Measurements from ENCODE around the gene INAFM2. TPM values are rescaled to one million over a fixed set of nuclear protein-coding genes. Genes with fewer than 3 reads are reported as not detected.

INAFM2 gene
- total and polyA plus RNA-seq, 9 of the 15 experiments (the other 6 are each of a cell fraction or from before 2014, with no cell fraction given), result 11.8 to 43.1 (median 27.2) TPM

GRCh38 chr15:40357723-40358470 lies 34.4 kb downstream of the INAFM2 start, which contains the start of gene DISP2 (continued):
- peak; percentile 7 to 71; a peak in 2 of 4 replicates for TF ChIP-seq UBTF (IDR thresholded peaks at IDR 0.05; ENCODE audit: borderline replicate concordance in 1 of 2, low read depth in 2 of 2, low read length in 2 of 2)
- peak; percentile 77; the same call in 1 of the 2 replicates for TF ChIP-seq HMGXB4 (CRISPR knock-in tag; IDR thresholded peaks at IDR 0.05)
- TF ChIP-seq ZBTB1 (CRISPR knock-in tag; IDR thresholded peaks at IDR 0.05; ENCODE audit: borderline replicate concordance, low read depth), result peak; percentile 90
- 0 out of 4 replicates have a peak, but pooled peaks of 1 of the 2 experiments have one; percentile 44 for TF ChIP-seq TEAD1 (CRISPR knock-in tag; IDR thresholded peaks at IDR 0.05)
- TF ChIP-seq ZBTB26 (CRISPR knock-in tag; IDR thresholded peaks at IDR 0.05), result no peak
- TF ChIP-seq ZNF639 (CRISPR knock-in tag; conservative IDR thresholded peaks at IDR 0.05 in 1 of 2, IDR thresholded peaks at IDR 0.05 in 1 of 2), result peak in 1 of 2 experiments; percentile 59; a peak in 1 of 4 replicates
- TF ChIP-seq PRMT5 (CRISPR knock-in tag; IDR thresholded peaks at IDR 0.05), result 0 out of 2 replicates have a peak, but pooled peaks have one; percentile 53
- peak in 1 of 3 experiments; percentile 31 for TF ChIP-seq YY1 (IDR thresholded peaks at IDR 0.05; ENCODE audit: borderline replicate concordance in 1 of 3, control insufficient read depth in 1 of 3, extremely low read depth in 1 of 3, insufficient read depth in 3 of 3, insufficient read length in 1 of 3, insufficient replicate concordance in 2 of 3, low read depth in 1 of 3, low read length in 2 of 3)
- 0 out of 2 replicates have a peak, but pooled peaks have one; percentile 36 for TF ChIP-seq ZNF175 (CRISPR knock-in tag; IDR thresholded peaks at IDR 0.05; ENCODE audit: low read depth)
- peak; percentile 70; the same call in 1 of the 2 replicates for TF ChIP-seq FOXP1 (CRISPR knock-in tag; IDR thresholded peaks at IDR 0.05)
- TF ChIP-seq KDM2B (CRISPR knock-in tag; IDR thresholded peaks at IDR 0.05), result 0 out of 2 replicates have a peak, but pooled peaks have one; percentile 28
- peak; percentile 54; the same call in 1 of the 2 replicates for TF ChIP-seq NKRF (IDR thresholded peaks at IDR 0.05; ENCODE audit: borderline replicate concordance)

All from K562 (cell line).